ENCODE results near the gene ERP29. TPM values are rescaled to one million over a fixed set of nuclear protein-coding genes. Genes with fewer than 3 reads are reported as not detected.
"Not testable (repeated sequence)": the region's sequence is repeated elsewhere in the genome, so short reads cannot be mapped to it uniquely, and the experiment has no call there.

ERP29 gene
- total RNA-seq, 2 experiments from 2014 or later, result 134 to 145 TPM

DNA sequence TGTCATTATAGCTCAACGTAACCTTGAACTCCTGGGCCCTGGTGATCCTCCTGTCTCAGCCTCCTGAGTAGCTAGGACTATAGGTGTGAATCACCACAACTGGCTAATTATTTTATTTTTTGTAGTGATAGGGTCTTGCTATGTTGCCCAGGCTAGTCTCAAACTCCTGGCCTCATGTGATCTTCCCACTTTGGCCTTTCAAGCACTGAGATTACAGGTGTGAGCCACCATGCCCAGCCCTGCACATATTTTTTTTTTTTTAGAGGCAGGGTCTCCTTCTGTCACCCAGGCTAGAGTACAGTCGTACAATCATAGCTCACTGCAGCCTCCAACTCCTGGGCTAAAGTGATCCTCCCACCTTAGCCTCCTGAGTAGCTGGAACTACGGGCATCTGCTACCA lies 9.2 kb upstream of the ERP29 start:
- Mint-ChIP-seq H3K4me3 (no peak overlapping the region), H3K9me3 (ENCODE audit: insufficient read depth) (no peaks in the 10 kb centered on the region), H3K27ac (no peak overlapping the region), H3K27me3 (ENCODE audit: low read depth) (no peaks in the 10 kb centered on the region), H3K36me3 (ENCODE audit: low read depth) (peaks cover 26% of the 10 kb centered on the region), H3K4me1 (ENCODE audit: low read depth) (peaks cover 40% of the 10 kb centered on the region)
- POLR2A ChIA-PET, result interaction anchor here (0.9 to 5.3 kb wide), 2 partner anchors 9 to 10 kb away, joined by 3 to 49 read pairs; partner anchors contain the start of genes ERP29 and TMEM116
- DNase-seq, result no peak
- ATAC-seq, result no peak
- CTCF ChIA-PET, result interaction anchor here (0.6 to 4.8 kb wide), 4 partner anchors 9 to 24 kb away, joined by 3 to 39 read pairs (median 13); partner anchors contain the start of genes ERP29 and TMEM116

DNA sequence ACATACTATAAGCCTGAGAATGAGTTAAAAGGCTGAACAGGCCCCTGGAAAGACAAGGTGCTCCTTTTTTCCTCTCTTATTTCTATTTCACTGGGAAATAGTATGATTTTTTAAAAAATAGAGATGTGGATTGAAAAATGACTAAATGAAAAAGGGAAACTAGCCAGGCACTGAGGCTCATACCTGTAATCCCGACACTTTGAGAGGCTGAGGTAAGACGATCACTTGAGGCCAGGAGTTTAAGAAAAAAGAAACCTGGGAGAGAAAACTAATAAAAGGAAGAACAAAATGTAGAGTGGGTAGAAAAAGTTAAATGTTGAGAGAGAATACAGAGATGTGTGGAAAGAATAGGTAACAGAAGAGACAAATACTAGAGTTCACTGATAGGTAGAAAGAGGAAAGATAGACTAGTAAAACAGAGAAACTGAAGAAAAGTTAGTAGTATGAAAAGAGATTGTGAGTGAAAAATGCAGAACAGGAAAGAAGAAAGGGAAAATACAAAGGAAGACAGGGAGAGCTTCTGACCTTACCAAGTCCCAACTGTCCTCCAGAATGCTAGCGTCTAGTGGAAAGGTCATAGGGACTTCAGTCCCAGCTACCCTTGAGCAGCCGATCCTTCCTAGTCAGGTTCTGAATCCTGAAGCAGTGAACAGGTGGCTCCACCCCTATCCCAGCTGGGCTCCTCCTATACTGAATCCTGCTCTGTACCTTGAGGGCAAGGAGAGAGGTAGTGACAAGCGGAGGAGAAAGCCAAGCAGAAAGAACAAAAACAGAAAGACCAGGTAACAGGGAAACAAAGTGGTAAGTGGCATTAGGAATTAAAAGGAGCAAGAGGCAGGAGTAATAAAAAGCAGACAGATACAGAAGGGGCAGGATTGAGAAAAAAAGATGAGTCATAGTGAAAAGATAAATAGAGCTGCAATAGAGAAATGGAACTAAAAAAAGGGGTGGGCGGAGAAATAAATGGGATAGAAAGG lies 7.5 kb upstream of the ERP29 start:
- Mint-ChIP-seq H3K4me1 (ENCODE audit: low read depth) (peaks cover 42% of the 10 kb centered on the region), H3K27ac (no peak overlapping the region)

DNA sequence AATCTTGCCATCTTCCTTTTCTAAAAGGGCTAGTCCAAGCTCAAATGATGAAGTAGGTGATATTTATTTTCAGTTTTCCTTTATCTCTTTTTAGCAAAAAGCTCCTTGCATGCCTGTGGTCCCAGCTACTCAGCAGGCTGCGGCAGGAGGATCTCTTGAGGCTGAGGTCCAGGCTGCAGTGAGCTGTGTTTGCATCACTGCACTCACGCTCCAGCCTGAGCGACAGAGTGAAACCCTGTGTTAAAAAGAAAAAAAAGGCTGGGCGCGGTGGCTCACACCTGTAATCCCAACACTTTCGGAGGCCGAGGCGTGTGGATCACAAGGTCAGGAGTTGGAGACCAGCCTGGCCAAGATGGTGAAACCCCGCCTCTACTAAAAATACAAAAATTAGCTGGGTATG lies 5.3 kb upstream of the ERP29 start:
- Mint-ChIP-seq H3K4me3 (no peak overlapping the region), H3K4me1 (ENCODE audit: low read depth) (peaks cover 36% of the 10 kb centered on the region), H3K9me3 (ENCODE audit: insufficient read depth) (no peaks in the 10 kb centered on the region), H3K27ac (no peak overlapping the region), H3K36me3 (ENCODE audit: low read depth) (peaks cover 29% of the 10 kb centered on the region), H3K27me3 (ENCODE audit: low read depth) (no peaks in the 10 kb centered on the region)
- no peak for DNase-seq
- no peak for ATAC-seq
- ChIA-PET POLR2A (no interaction called here), CTCF (no interaction called here)

More for the DNA sequence above, 7.5 kb upstream of the ERP29 start:
- H3K4me3 Mint-ChIP-seq, result no peak overlapping the region
- ChIA-PET CTCF (no interaction called here), POLR2A (interaction anchor here (0.7 kb wide), 1 partner anchor 15 kb away, joined by 4 read pairs; no protein-coding TSS in a partner anchor)
- peaks cover 26% of the 10 kb centered on the region for H3K36me3 Mint-ChIP-seq (ENCODE audit: low read depth)
- no peaks in the 10 kb centered on the region for H3K27me3 Mint-ChIP-seq (ENCODE audit: low read depth)
- H3K9me3 Mint-ChIP-seq (ENCODE audit: insufficient read depth), result no peaks in the 10 kb centered on the region
- DNase-seq (no peak), ATAC-seq (no peak)

DNA sequence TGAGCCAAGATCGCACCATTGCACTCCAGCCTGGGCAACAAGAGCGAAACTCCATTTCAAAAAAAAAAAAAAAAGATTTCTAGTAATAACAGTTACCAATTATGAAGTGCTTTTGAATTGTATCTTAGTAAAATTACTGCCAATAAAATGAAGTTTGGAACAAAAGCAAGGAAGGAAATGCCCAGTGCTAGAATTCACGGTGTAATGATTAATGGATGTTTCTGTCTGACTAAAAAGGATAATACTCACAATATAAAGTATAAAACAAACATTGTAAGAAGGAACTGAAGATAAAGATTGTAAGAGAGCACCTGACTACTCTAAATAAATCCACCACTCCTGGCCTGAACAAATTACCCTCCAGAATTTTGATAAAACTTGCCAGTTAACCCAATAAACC lies 4.3 kb upstream of the ERP29 start:
- Mint-ChIP-seq H3K27ac (no peak overlapping the region), H3K4me1 (ENCODE audit: low read depth) (peaks cover 33% of the 10 kb centered on the region), H3K36me3 (ENCODE audit: low read depth) (peaks cover 26% of the 10 kb centered on the region), H3K4me3 (no peak overlapping the region), H3K9me3 (ENCODE audit: insufficient read depth) (no peaks in the 10 kb centered on the region), H3K27me3 (ENCODE audit: low read depth) (no peaks in the 10 kb centered on the region)
- DNase-seq (no peak), ATAC-seq (no peak)
- ChIA-PET CTCF (interaction anchor here (0.8 kb wide), 1 partner anchor 64 kb away, joined by 3 read pairs; no protein-coding TSS in a partner anchor), POLR2A (no interaction called here)

DNA sequence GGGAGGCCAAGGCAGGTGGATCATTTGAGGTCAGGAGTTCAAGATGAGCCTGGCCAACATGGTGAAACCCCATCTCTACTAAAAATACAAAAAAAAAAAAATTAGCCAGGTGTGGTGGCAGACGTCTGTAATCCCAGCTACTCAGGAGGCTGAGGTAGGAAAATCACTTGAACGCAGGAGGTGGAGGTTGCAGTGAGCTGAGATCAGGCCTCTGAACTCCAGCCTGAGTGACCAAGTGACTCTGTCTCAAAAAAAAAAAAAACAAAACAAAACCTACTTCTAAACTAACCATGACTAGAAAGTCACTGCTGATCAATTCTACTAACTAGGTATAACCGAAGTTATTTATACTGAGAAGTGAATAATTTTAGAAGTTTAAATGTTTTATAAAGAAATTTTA lies 3.6 kb upstream of the ERP29 start:
- ChIA-PET CTCF (interaction anchor here (0.8 to 0.9 kb wide), 2 partner anchors 16 to 64 kb away, joined by 3 read pairs; no protein-coding TSS in a partner anchor), POLR2A (interaction anchor here (0.9 to 1.3 kb wide), 3 partner anchors 8 to 99 kb away, joined by 3 to 4 read pairs (median 4); partner anchors contain the start of gene NAA25)
- H3K9me3 Mint-ChIP-seq (ENCODE audit: insufficient read depth); H3K4me3 Mint-ChIP-seq; DNase-seq; H3K27ac Mint-ChIP-seq; ATAC-seq; H3K27me3 Mint-ChIP-seq (ENCODE audit: low read depth): not testable (repeated sequence)
- Mint-ChIP-seq H3K4me1 (ENCODE audit: low read depth) (peaks cover 38% of the 10 kb centered on the region), H3K36me3 (ENCODE audit: low read depth) (peaks cover 33% of the 10 kb centered on the region)

DNA sequence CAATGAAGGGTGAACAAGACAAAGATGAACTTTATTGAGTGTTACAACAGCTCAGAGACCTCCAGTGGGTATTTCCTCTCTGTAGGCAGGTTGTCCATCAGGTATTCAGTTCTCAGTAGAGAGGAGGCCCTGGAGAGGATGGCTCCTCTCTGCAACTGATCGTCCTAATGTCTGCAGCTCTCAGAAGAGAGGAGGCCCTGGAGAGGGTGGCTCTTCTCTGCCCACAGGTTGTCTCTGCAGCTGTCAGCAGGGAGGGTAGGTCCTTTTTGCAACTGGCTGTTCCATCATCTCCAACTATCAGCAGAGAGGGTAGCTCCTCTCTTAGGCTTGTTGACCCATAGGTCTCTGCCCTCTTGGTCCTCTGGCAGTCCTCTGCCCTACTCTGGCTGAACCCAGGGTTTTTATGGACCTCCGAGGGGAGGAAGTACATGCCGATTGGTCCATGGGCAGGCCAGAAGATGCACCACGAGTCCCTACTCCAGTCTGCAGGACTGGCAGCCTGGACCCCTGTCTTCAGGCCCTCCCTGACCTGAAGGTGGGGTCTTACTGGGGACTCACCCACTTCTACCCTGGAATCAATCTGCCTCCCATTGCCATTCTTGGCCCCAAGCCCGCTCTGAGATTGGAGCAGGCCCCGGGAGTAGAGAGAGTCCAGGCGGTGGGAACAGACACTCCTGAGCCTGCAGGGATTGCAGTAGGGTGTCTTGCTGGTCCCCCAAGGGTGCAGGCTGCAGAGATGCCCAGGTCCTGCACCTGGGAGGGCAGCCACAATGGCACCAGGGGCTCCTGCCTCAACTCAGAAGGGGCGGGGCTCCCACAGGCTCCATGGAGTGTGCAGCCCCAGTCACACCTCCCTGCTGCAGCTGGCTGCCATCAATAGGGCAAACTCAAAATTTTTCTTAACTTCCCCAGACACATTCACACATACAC lies 2.5 kb upstream of the ERP29 start:
- peaks cover 41% of the 10 kb centered on the region for H3K4me1 Mint-ChIP-seq (ENCODE audit: low read depth)
- H3K4me3 Mint-ChIP-seq, result peak overlapping the region; percentile 92
- H3K36me3 Mint-ChIP-seq (ENCODE audit: low read depth), result peaks cover 37% of the 10 kb centered on the region
- CTCF ChIA-PET, result interaction anchor here (0.7 to 0.9 kb wide), 2 partner anchors 17 to 65 kb away, joined by 3 read pairs; no protein-coding TSS in a partner anchor
- H3K9me3 Mint-ChIP-seq (ENCODE audit: insufficient read depth), result no peaks in the 10 kb centered on the region
- peak overlapping the region; percentile 95 for H3K27ac Mint-ChIP-seq
- DNase-seq (no peak), ATAC-seq (no peak)
- POLR2A ChIA-PET, result interaction anchor here (0.6 to 1.3 kb wide), 5 partner anchors 10 to 98 kb away, joined by 3 to 4 read pairs (median 3); partner anchors contain the start of gene NAA25
- no peaks in the 10 kb centered on the region for H3K27me3 Mint-ChIP-seq (ENCODE audit: low read depth)

DNA sequence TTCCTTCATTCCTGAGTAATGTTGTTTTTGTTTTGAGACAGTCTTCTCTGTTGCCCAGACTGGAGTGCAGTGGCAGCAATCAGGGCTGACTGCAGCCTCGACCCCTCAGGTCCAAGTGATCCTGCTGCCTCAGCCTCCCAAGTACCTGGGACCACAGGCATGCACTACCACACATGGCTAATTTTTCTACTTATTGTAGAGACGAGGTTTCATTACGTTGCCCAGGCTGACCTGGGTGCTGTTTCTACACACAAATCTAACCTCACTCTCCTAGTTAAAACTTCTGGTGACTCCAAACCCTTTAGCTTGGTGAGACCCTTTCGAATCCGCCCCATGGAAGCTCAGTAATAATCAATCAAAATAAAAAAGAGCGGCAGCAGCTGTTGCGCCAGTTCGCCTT lies 1.5 kb upstream of the ERP29 start:
- CTCF ChIA-PET, result interaction anchor here (1.7 to 6.2 kb wide), 5 partner anchors 9 to 119 kb away, joined by 4 to 63 read pairs (median 39); no protein-coding TSS in a partner anchor
- H3K27me3 Mint-ChIP-seq (ENCODE audit: low read depth), result no peaks in the 10 kb centered on the region

DNA sequence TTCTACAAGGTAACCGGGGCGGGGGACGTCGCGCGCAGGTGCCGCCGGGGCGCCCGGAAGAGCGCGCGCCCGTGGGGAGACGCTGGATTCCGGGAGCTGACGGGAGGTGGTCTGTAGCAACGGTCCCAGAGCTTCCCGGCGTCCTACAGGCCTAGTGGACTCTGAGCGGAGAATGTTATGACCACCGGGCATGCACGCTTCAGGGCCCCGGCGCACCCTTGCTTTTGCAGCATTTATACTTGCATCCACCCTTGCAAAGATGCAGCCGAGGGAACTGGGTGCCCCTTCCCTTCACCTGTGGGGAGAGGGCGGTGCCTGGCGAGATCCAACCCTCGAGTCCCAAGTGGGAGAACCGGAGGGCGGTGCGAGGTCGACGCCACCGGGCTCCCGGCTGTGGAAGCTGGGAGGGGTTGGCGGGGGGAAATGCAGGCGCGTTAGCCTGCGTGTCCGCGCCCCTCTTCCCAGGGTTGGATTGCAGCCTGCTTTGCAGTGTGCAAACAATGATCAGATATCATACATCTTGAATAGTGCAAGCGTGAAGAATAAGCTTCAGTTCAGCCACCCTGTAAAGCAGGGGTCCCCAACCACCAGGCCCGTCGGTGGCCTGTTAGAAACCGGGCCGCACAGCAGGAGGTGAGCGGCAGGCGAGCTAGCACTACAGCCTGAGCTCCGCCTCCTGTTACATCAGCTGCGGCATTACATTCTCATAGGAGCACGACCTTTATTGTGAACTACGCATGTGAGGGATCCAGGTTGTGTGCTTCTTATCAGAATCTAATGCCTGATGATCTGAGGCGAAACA lies 576 bp downstream of the ERP29 start:
- Mint-ChIP-seq H3K4me1 (ENCODE audit: low read depth) (peaks cover 57% of the 10 kb centered on the region), H3K4me3 (peak overlapping the region; percentile 92), H3K27ac (peak overlapping the region; percentile 95), H3K36me3 (ENCODE audit: low read depth) (peaks cover 58% of the 10 kb centered on the region), H3K9me3 (ENCODE audit: insufficient read depth) (no peaks in the 10 kb centered on the region), H3K27me3 (ENCODE audit: low read depth) (no peaks in the 10 kb centered on the region)
- ATAC-seq (peak; percentile 54), DNase-seq (peak; percentile 83)
- CTCF ChIA-PET, result interaction anchor here (0.7 to 6.2 kb wide), 31 partner anchors 9 to 374 kb away, joined by 3 to 63 read pairs (median 4); partner anchors contain the start of gene TRAFD1
- POLR2A ChIA-PET, result interaction anchor here (0.6 to 4.0 kb wide), 22 partner anchors 10 to 405 kb away, joined by 3 to 91 read pairs (median 7); partner anchors contain the start of genes ACAD10, BRAP, NAA25 and PTPN11

More for the DNA sequence above, 1.5 kb upstream of the ERP29 start:
- DNase-seq (no peak), ATAC-seq (no peak)
- Mint-ChIP-seq H3K9me3 (ENCODE audit: insufficient read depth) (no peaks in the 10 kb centered on the region), H3K4me3 (peak overlapping the region; percentile 92), H3K36me3 (ENCODE audit: low read depth) (peaks cover 46% of the 10 kb centered on the region), H3K27ac (peak overlapping the region; percentile 95), H3K4me1 (ENCODE audit: low read depth) (peaks cover 44% of the 10 kb centered on the region)
- POLR2A ChIA-PET, result interaction anchor here (0.6 to 4.0 kb wide), 10 partner anchors 9 to 73 kb away, joined by 3 to 91 read pairs (median 6); no protein-coding TSS in a partner anchor

DNA sequence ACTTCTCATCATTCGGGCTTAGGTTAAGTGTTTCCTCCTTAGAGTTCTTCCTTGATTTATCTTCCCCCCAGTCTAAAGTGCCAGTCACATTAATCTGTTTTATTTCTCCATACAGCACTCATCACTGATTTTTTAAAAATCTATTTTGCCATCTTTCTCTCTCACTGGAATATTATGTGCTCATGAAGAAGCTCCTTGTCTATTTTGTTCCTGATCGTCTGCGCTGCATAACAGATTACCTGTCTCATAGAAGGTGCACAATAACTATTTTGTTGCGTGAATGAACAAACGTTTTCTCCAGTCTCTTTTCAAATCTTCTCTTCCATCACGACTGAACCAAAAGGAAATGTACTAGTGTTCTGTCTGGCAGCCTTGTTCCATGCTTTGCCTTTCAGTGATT lies 2.7 kb downstream of the ERP29 start:
- Mint-ChIP-seq H3K36me3 (ENCODE audit: low read depth) (peaks cover 67% of the 10 kb centered on the region), H3K4me1 (ENCODE audit: low read depth) (peaks cover 52% of the 10 kb centered on the region), H3K4me3 (peak overlapping the region; percentile 30), H3K27ac (peak overlapping the region; percentile 63), H3K9me3 (ENCODE audit: insufficient read depth) (no peaks in the 10 kb centered on the region), H3K27me3 (ENCODE audit: low read depth) (no peaks in the 10 kb centered on the region)
- DNase-seq, result no peak
- no peak for ATAC-seq
- ChIA-PET POLR2A (no interaction called here), CTCF (interaction anchor here (0.6 to 6.2 kb wide), 4 partner anchors 50 to 575 kb away, joined by 3 to 63 read pairs (median 4); no protein-coding TSS in a partner anchor)

DNA sequence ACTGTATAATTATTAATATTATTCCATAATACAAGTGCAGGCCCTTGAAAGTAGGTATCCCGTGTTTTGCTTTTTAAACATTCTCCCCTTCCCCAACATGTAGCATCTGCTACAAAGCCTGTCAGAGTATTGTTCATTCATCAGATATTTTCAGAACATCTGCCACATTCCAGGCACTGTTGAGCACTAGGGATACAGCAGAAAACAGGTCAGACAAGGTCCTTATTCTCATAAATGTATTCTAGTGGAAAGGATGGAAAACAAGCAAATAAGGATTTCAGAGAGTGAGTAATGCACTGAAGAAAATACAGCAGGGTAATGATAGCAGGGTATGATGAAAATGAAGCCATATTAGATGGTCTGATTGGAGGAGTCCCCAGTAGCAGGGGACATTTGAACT lies 3.8 kb downstream of the ERP29 start:
- H3K9me3 Mint-ChIP-seq (ENCODE audit: insufficient read depth), result no peaks in the 10 kb centered on the region
- POLR2A ChIA-PET, result no interaction called here
- peaks cover 41% of the 10 kb centered on the region for H3K4me1 Mint-ChIP-seq (ENCODE audit: low read depth)
- CTCF ChIA-PET, result interaction anchor here (1.1 to 6.2 kb wide), 2 partner anchors 49 to 72 kb away, joined by 3 to 63 read pairs; no protein-coding TSS in a partner anchor
- no peak overlapping the region for H3K27ac Mint-ChIP-seq
- DNase-seq, result no peak
- H3K27me3 Mint-ChIP-seq (ENCODE audit: low read depth), result no peaks in the 10 kb centered on the region
- peaks cover 66% of the 10 kb centered on the region for H3K36me3 Mint-ChIP-seq (ENCODE audit: low read depth)
- ATAC-seq, result no peak
- H3K4me3 Mint-ChIP-seq, result no peak overlapping the region
